ENCODE results near the gene PPP1R9A.

GRCh38 chr7:95335093-95335492 is 427.7 kb downstream of the PPP1R9A start:
- TF ChIP-seq, protein P1, sequence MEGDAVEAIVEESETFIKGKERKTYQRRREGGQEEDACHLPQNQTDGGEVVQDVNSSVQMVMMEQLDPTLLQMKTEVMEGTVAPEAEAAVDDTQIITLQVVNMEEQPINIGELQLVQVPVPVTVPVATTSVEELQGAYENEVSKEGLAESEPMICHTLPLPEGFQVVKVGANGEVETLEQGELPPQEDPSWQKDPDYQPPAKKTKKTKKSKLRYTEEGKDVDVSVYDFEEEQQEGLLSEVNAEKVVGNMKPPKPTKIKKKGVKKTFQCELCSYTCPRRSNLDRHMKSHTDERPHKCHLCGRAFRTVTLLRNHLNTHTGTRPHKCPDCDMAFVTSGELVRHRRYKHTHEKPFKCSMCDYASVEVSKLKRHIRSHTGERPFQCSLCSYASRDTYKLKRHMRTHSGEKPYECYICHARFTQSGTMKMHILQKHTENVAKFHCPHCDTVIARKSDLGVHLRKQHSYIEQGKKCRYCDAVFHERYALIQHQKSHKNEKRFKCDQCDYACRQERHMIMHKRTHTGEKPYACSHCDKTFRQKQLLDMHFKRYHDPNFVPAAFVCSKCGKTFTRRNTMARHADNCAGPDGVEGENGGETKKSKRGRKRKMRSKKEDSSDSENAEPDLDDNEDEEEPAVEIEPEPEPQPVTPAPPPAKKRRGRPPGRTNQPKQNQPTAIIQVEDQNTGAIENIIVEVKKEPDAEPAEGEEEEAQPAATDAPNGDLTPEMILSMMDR (IDR thresholded peaks at IDR 0.05), result no peak
- no peak for TF ChIP-seq POLR2A (IDR thresholded peaks at IDR 0.05)
